GM18951 (cell line): ENCODE results near the gene HDGFL2.

Source experiments
- POLR2A ChIP-seq: IDR thresholded peaks from 4 replicates; pipeline ENCODE4 v1.6.1; 2011; ENCODE audit warnings: mild to moderate bottlenecking; ENCODE audit not compliant: insufficient read length, insufficient read depth; ENCODE audit errors: extremely low read depth
- in situ Hi-C: fragments of 300-500 bp; cut with MboI; formaldehyde crosslinking; loops from one replicate; pipeline ENCODE4 v1.12.0; 2022; ENCODE audit warnings: low sequenced_read_pairs, mixed read lengths, inconsistent platforms; ENCODE audit not compliant: unreplicated experiment

Gene HDGFL2

GRCh38 chr19:4467835-4468234, 4.3 kb upstream of the HDGFL2 start:
- in situ Hi-C loops, result no loop called here
- TF ChIP-seq POLR2A, result no peak

GRCh38 chr19:4471403-4472173, 509 bp upstream of the HDGFL2 start:
- in situ Hi-C loops, result no loop called here
- peak; percentile 44 for TF ChIP-seq POLR2A

- TF ChIP-seq POLR2A, result no peak
- in situ Hi-C loops, result no loop called here
These were observed 1.1 kb downstream of the HDGFL2 start for GRCh38 chr19:4473011-4473762.

- in situ Hi-C loops, result no loop called here
- no peak for TF ChIP-seq POLR2A
These were observed 1.8 kb downstream of the HDGFL2 start for GRCh38 chr19:4473763-4474513.

GRCh38 chr19:4474514-4475022, 2.5 kb downstream of the HDGFL2 start:
- in situ Hi-C loops, result no loop called here
- TF ChIP-seq POLR2A, result peak; percentile 28

- in situ Hi-C loops, result no loop called here
- no peak for TF ChIP-seq POLR2A
These were observed 5.1 kb downstream of the HDGFL2 start for GRCh38 chr19:4477034-4477801.

GRCh38 chr19:4482721-4483364, 10.7 kb downstream of the HDGFL2 start:
- in situ Hi-C loops, result no loop called here
- TF ChIP-seq POLR2A, result no peak

- TF ChIP-seq POLR2A, result no peak
- in situ Hi-C loops, result no loop called here
These were observed 11.3 kb downstream of the HDGFL2 start for GRCh38 chr19:4483385-4483784.

- in situ Hi-C loops, result no loop called here
- TF ChIP-seq POLR2A, result no peak
These were observed 15.5 kb downstream of the HDGFL2 start for GRCh38 chr19:4487572-4487971.

GRCh38 chr19:4488496-4488895, 16.4 kb downstream of the HDGFL2 start:
- in situ Hi-C loops, result no loop called here
- TF ChIP-seq POLR2A, result no peak

- no peak for TF ChIP-seq POLR2A
- in situ Hi-C loops, result no loop called here
These were observed 19.3 kb downstream of the HDGFL2 start for GRCh38 chr19:4491446-4491845.

GRCh38 chr19:4492337-4493103, 20.4 kb downstream of the HDGFL2 start:
- in situ Hi-C loops, result no loop called here
- TF ChIP-seq POLR2A, result no peak
